Naive thymus-derived CD4-positive, alpha-beta T cell (primary cell): Measurements from ENCODE around the gene MYH10. TPM values are rescaled to one million over a fixed set of nuclear protein-coding genes. Genes with fewer than 3 reads are reported as not detected.

ENCODE experiments used
- ATAC-seq: fragments of 150-1000 bp; cut with Tn5 transposase; 2 replicates; pipeline ENCODE4 v1.10.0; 2021; ENCODE audit warnings: mild to moderate bottlenecking, moderate library complexity
- CTCF ChIA-PET: fragments of 350-600 bp; sonication (Branson Sonifier 250); formaldehyde crosslinking; loops from one replicate; lab custom pipeline; 2021; ENCODE audit warnings: antibody characterized with exemption; lab: Charles Lee
- POLR2A ChIA-PET: fragments of 350-600 bp; sonication (Branson Sonifier 250); formaldehyde crosslinking; loops from one replicate; lab custom pipeline; 2021; ENCODE audit warnings: antibody characterized with exemption, inconsistent platforms; lab: Charles Lee
- DNase-seq, 9 donors: peaks; one replicate each; pipeline versions ENCODE4 v3.0.0 to v3.0.0-alpha.2; 2020 to 2022; ENCODE audit warnings: mixed read lengths in 1 of 9
- H3K27ac ChIP-seq: one replicate; pipeline ENCODE4 v1.7.0; 2013; ENCODE audit warnings: mild to moderate bottlenecking, low read depth, low read length, moderate library complexity
- H3K27me3 ChIP-seq, 2 donors: one replicate each; pipeline ENCODE4 v1.7.0; 2013; ENCODE audit warnings: low read length in 2 of 2, mild to moderate bottlenecking in 2 of 2, moderate library complexity in 2 of 2; ENCODE audit not compliant: control insufficient read depth in 2 of 2, insufficient read depth in 2 of 2
- H3K36me3 ChIP-seq, 3 experiments: 1 replicate in 2 of 3; 2 replicates in 1 of 3; pipeline ENCODE4 v1.7.0; 2013; ENCODE audit warnings: low read length in 3 of 3, mild to moderate bottlenecking in 3 of 3, moderate library complexity in 1 of 3; ENCODE audit not compliant: insufficient read depth in 3 of 3, control insufficient read depth in 2 of 3
- H3K4me1 ChIP-seq, 2 donors: one replicate each; pipeline ENCODE4 v1.7.0; 2013; ENCODE audit warnings: low read length in 2 of 2, mild to moderate bottlenecking in 2 of 2, moderate library complexity in 1 of 2; ENCODE audit not compliant: control insufficient read depth in 2 of 2, insufficient read depth in 2 of 2
- H3K4me3 ChIP-seq: 2 replicates; pipeline ENCODE4 v1.7.0; 2013; ENCODE audit warnings: mild to moderate bottlenecking, low read length
- H3K9me3 ChIP-seq, 3 experiments: 1 replicate in 2 of 3; 2 replicates in 1 of 3; pipeline ENCODE4 v1.7.0; 2013; ENCODE audit warnings: low read length in 3 of 3; ENCODE audit not compliant: control insufficient read depth in 2 of 3
- H3K27ac Mint-ChIP-seq, 9 donors: one replicate each; pipeline ENCODE4 v1.8.0; 2020 to 2022; ENCODE audit warnings: mixed read lengths in 9 of 9, mild to moderate bottlenecking in 8 of 9, moderate library complexity in 5 of 9, inconsistent platforms in 2 of 9
- H3K27me3 Mint-ChIP-seq, 5 donors: one replicate each; pipeline ENCODE4 v1.8.0; 2021 to 2022; ENCODE audit warnings: mixed read lengths in 5 of 5, mild to moderate bottlenecking in 1 of 5
- H3K36me3 Mint-ChIP-seq, 5 donors: one replicate each; pipeline ENCODE4 v1.8.0; 2020 to 2022; ENCODE audit warnings: mixed read lengths in 5 of 5, mild to moderate bottlenecking in 3 of 5, inconsistent platforms in 1 of 5
- H3K4me1 Mint-ChIP-seq, 7 donors: one replicate each; pipeline ENCODE4 v1.8.0; 2020 to 2022; ENCODE audit warnings: mixed read lengths in 7 of 7, mild to moderate bottlenecking in 3 of 7, inconsistent platforms in 1 of 7
- H3K4me3 Mint-ChIP-seq, 10 donors: one replicate each; pipeline ENCODE4 v1.8.0; 2020 to 2022; ENCODE audit warnings: mild to moderate bottlenecking in 10 of 10, mixed read lengths in 10 of 10, moderate library complexity in 6 of 10, inconsistent platforms in 2 of 10
- H3K9me3 Mint-ChIP-seq, 11 donors: one replicate each; pipeline ENCODE4 v1.8.0; 2020 to 2022; ENCODE audit warnings: mixed read lengths in 11 of 11, mild to moderate bottlenecking in 4 of 11, inconsistent platforms in 1 of 11, moderate library complexity in 1 of 11
- intact Hi-C, 2 donors: fragments of 100-400 bp; cut with micrococcal nuclease; formaldehyde crosslinking; loops; one replicate each; pipeline ENCODE4 v1.15.1; 2023
- polyA plus RNA-seq, 2 donors: library from polyadenylated mRNA; unstranded; fragments of 300-500 nt; fragmentation: Illumina TruSeq; gene quantifications; one replicate each; pipeline ENCODE4 v1.2.3, GENCODE V29; 2021
- total RNA-seq, 6 experiments: library from RNA in 5 of 6; stranded (reverse) in 5 of 6; gene quantifications; 1 replicate in 5 of 6; 2 replicates in 1 of 6; pipeline ENCODE4 v1.2.3 and lab custom pipeline; 2021 to 2026

The MYH10 gene
- total and polyA plus RNA-seq, 7 experiments from 2014 or later: 0.85 to 10.0 (median 2.0) TPM

DNA sequence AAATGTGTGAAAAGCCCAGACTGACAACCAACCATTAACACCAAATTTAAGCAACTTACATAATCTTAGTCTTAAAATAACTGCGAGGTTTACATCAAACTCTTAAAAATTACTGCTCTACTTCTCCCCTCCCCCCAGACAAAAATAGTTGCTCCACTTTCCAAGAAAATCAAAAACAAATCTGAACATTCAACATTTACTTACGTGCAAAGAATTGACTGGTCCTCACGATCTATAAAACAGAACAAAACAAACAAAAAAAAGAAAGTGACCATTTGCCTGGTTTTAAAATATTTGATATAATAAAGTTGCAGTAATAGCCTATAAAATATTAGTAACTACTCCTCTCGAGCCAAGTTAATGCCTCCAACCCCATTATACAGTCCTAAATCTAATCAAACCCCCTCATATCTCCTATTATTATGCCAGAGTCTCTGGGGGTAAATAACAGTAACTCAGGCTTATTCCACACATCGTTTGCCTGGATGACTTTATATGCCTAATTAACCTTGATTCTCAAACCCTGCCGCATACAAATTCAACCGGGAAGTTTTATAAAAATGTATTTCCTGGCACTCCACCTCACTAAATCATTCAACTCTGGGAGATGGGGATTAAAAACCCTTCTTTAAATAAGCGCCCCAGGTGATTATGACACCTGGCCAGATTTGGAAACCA lies 41.5 kb downstream of the MYH10 start:
- no peak overlapping the region for H3K4me3 ChIP-seq
- H3K9me3 ChIP-seq: no peaks in the 10 kb centered on the region
- H3K36me3 ChIP-seq: no peaks in the 10 kb centered on the region
- no peak for DNase-seq
- no peaks in the 10 kb centered on the region for H3K4me1 ChIP-seq
- H3K27me3 ChIP-seq: peaks cover 0 to 3% of the 10 kb centered on the region in 2 donors
- H3K27ac ChIP-seq: no peak overlapping the region
- Mint-ChIP-seq H3K27me3 (peaks cover 11 to 23% (median 17%) of the 10 kb centered on the region in 5 donors), H3K4me3 (no peak overlapping the region), H3K36me3 (peaks cover 0 to 13% (median 0%) of the 10 kb centered on the region in 5 donors), H3K27ac (no peak overlapping the region), H3K4me1 (no peaks in the 10 kb centered on the region), H3K9me3 (no peaks in the 10 kb centered on the region)
- intact Hi-C loops: no loop called here
- CTCF ChIA-PET: no interaction called here
- POLR2A ChIA-PET: no interaction called here
- no peak for ATAC-seq

DNA sequence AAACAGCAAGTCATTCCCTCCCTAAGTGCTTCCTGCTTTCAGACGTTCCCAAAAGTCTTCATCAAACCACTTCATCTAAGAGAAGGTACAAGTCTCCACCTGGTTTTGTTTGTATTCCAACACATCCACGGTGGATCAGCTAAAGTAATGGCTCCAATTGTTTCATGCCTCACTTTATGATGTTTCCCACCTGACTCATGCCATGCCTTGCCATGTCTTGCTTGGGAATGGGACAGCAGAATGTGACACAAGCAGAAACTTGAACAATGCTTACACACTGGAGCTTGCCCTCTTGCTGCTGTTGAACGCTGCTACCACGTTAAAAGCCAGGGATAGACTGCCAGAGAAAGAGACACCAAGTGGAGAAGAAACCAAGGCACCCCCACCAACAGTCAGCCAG lies 43.8 kb downstream of the MYH10 start:
- no peak overlapping the region for H3K27ac Mint-ChIP-seq

DNA sequence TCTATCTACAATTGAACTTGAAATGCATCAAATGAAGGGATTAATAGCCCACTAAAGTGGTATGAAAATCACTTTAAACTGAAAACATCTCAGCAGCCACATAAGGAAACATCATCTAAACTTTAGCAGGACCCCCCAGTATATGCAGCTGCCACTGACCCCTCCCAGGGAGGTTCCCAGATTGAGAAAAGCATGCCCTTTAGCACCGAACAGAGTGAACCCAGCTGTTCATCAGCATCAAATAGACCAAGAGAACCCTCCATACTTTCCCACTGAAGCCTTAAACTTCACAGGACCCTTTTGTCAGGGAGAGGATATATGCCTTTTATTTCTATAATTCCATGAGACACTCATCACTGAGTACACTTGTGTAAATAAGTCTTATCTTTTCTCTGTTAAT lies 44.6 kb downstream of the MYH10 start:
- no peak overlapping the region for H3K27ac ChIP-seq
- peaks cover 0 to 13% (median 0%) of the 10 kb centered on the region in 5 donors for H3K36me3 Mint-ChIP-seq
- no peaks in the 10 kb centered on the region for H3K4me1 ChIP-seq
- ChIA-PET POLR2A (no interaction called here), CTCF (no interaction called here)
- ATAC-seq (no peak), DNase-seq (no peak)
- intact Hi-C loops: no loop called here
- no peaks in the 10 kb centered on the region for H3K9me3 ChIP-seq
- H3K4me3 ChIP-seq: no peak overlapping the region
- no peak overlapping the region for H3K27ac Mint-ChIP-seq
- peaks cover 0 to 4% (median 0%) of the 10 kb centered on the region in 7 donors for H3K4me1 Mint-ChIP-seq
- H3K36me3 ChIP-seq: no peaks in the 10 kb centered on the region
- H3K9me3 Mint-ChIP-seq: no peaks in the 10 kb centered on the region
- H3K4me3 Mint-ChIP-seq: no peak overlapping the region
- peaks cover 0 to 3% of the 10 kb centered on the region in 2 donors for H3K27me3 ChIP-seq
- peaks cover 4 to 18% (median 9%) of the 10 kb centered on the region in 5 donors for H3K27me3 Mint-ChIP-seq

More for the DNA sequence above, 43.8 kb downstream of the MYH10 start:
- H3K4me1 ChIP-seq: no peaks in the 10 kb centered on the region
- Mint-ChIP-seq H3K4me3 (no peak overlapping the region), H3K4me1 (no peaks in the 10 kb centered on the region), H3K9me3 (no peaks in the 10 kb centered on the region), H3K27me3 (peaks cover 4 to 18% (median 14%) of the 10 kb centered on the region in 5 donors), H3K36me3 (peaks cover 0 to 13% (median 0%) of the 10 kb centered on the region in 5 donors)
- no peak for ATAC-seq
- intact Hi-C loops: no loop called here
- ChIA-PET POLR2A (no interaction called here), CTCF (no interaction called here)
- no peak overlapping the region for H3K27ac ChIP-seq
- H3K27me3 ChIP-seq: peaks cover 0 to 3% of the 10 kb centered on the region in 2 donors
- DNase-seq: no peak
- no peaks in the 10 kb centered on the region for H3K9me3 ChIP-seq
- H3K36me3 ChIP-seq: no peaks in the 10 kb centered on the region
- no peak overlapping the region for H3K4me3 ChIP-seq

DNA sequence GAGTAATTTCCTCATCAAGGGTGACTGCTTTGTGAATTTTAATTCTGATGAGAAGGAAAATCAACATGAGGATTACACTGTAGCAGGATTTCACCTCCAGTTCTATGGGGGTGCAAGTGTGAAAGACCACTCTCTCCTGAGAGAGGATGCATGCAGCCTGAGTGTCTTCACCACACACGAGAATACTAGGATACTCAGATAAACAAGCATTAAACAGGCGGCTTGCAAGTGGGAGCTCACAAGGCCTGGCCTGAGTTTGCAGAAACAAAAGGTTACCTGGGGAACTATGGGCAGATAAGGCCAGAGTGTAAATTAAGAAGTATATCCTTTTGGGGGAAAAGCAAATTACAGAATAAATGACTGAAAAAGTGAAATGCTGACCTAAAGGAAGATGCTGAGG lies 46.6 kb downstream of the MYH10 start:
- Mint-ChIP-seq H3K27ac (no peak overlapping the region), H3K36me3 (peaks cover 0 to 13% (median 0%) of the 10 kb centered on the region in 5 donors), H3K4me1 (peaks cover 0 to 4% (median 0%) of the 10 kb centered on the region in 7 donors), H3K27me3 (peaks cover 4 to 14% (median 9%) of the 10 kb centered on the region in 5 donors), H3K4me3 (no peak overlapping the region), H3K9me3 (no peaks in the 10 kb centered on the region)
- Histone ChIP-seq H3K27me3 (peaks cover 0 to 3% of the 10 kb centered on the region in 2 donors), H3K27ac (no peak overlapping the region), H3K36me3 (no peaks in the 10 kb centered on the region), H3K4me3 (no peak overlapping the region), H3K4me1 (no peaks in the 10 kb centered on the region), H3K9me3 (no peaks in the 10 kb centered on the region)
- ChIA-PET POLR2A (no interaction called here), CTCF (no interaction called here)
- ATAC-seq (no peak), DNase-seq (no peak)
- intact Hi-C loops: no loop called here

DNA sequence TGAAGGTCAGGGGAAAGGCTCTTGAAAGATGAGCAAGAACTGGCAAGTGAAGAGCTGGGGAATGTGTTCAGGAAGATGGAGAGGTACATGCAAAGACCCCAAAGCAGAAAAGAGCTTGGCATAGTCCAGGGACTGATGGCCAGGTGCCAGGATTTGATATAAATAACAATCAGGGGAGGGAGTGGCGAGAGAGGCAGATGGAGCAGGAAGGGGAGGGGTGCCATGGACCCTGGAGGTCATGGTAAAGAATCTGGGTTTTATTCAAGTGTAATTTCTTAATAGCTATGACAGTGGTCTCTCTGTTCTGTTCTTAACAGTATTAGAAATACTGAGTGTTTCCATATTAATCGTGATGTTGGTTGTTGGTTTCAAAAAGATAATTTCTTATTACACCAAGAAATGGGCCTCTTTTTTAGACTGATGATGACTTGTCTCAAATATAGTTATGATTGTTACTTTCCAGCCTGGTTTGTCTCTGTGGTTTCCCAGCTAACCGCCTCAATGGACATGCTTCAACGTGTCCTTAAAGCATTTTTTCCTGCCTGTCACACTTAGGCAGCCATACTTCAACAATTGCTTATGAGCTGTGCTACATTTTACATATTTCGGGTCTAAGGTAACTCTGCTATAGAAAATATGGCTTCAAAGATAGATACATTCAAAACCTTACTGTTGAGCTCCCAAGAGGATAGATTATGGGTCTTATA lies 49.4 kb downstream of the MYH10 start:
- H3K36me3 Mint-ChIP-seq: no peaks in the 10 kb centered on the region
- ChIA-PET POLR2A (no interaction called here), CTCF (interaction anchor here (0.7 kb wide), 1 partner anchor 267 kb away, joined by 3 read pairs; no protein-coding TSS in a partner anchor)
- Histone ChIP-seq H3K36me3 (no peaks in the 10 kb centered on the region), H3K27me3 (peaks cover 0 to 2% of the 10 kb centered on the region in 2 donors), H3K9me3 (no peaks in the 10 kb centered on the region), H3K4me3 (no peak overlapping the region), H3K4me1 (no peaks in the 10 kb centered on the region), H3K27ac (no peak overlapping the region)
- DNase-seq (no peak), ATAC-seq (no peak)
- H3K27me3 Mint-ChIP-seq: peaks cover 0 to 3% (median 0%) of the 10 kb centered on the region in 5 donors
- H3K4me3 Mint-ChIP-seq: no peak overlapping the region
- no peak overlapping the region for H3K27ac Mint-ChIP-seq
- no peaks in the 10 kb centered on the region for H3K9me3 Mint-ChIP-seq
- intact Hi-C loops: no loop called here
- H3K4me1 Mint-ChIP-seq: peaks cover 0 to 4% (median 0%) of the 10 kb centered on the region in 7 donors

DNA sequence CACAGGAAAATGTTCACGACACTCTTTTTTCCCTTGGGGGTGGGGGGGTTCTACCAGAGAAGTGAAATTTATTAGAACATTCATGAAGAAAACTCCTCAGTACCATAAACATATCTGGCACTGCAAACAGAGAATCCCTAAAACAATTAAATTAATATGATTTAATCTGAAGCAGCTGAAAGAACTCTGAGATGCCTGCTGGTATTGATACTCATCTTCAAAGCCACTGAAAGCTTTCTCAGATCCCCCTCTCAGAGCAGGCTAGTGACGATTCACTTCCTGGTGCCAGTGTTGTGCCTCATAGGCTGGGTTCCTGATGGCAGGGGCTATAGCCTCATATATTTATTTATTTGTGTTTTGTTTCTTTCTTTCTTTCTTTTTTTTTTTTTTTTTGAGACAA lies 52.7 kb downstream of the MYH10 start:
- Histone ChIP-seq H3K36me3 (no peaks in the 10 kb centered on the region), H3K9me3 (no peaks in the 10 kb centered on the region), H3K27me3 (no peaks in the 10 kb centered on the region), H3K4me1 (no peaks in the 10 kb centered on the region), H3K4me3 (no peak overlapping the region), H3K27ac (no peak overlapping the region)
- H3K27me3 Mint-ChIP-seq: peaks cover 0 to 3% (median 0%) of the 10 kb centered on the region in 5 donors
- peaks cover 0 to 4% (median 0%) of the 10 kb centered on the region in 7 donors for H3K4me1 Mint-ChIP-seq
- peak in 1 of 9 donors; percentile 2 for DNase-seq
- no peaks in the 10 kb centered on the region for H3K9me3 Mint-ChIP-seq
- H3K36me3 Mint-ChIP-seq: no peaks in the 10 kb centered on the region
- no peak for ATAC-seq
- POLR2A ChIA-PET: no interaction called here
- intact Hi-C loops: loop anchor here in 1 of 2 donors (5.0 kb wide), 1 partner anchor 169 kb away; no protein-coding TSS in a partner anchor
- H3K27ac Mint-ChIP-seq: no peak overlapping the region
- CTCF ChIA-PET: no interaction called here
- no peak overlapping the region for H3K4me3 Mint-ChIP-seq
